H9 (cell line): ENCODE data around the gene FUT6. TPM values are rescaled to one million over a fixed set of nuclear protein-coding genes. Genes with fewer than 3 reads are reported as not detected.

ENCODE experiments used
- DNase-seq: peaks from one replicate; pipeline ENCODE4 v3.0.0-alpha.2; 2017
- H2AFZ ChIP-seq: one replicate; pipeline ENCODE4 v1.6.1; 2013; ENCODE audit warnings: mild to moderate bottlenecking, low read length, control low read depth, moderate library complexity
- H2AK5ac ChIP-seq: 2 replicates; pipeline ENCODE4 v1.6.1; 2013; ENCODE audit warnings: low read length, control low read depth, mixed read lengths; ENCODE audit not compliant: insufficient read length
- H2BK120ac ChIP-seq: one replicate; pipeline ENCODE4 v1.6.1; 2013; ENCODE audit warnings: low read depth, mild to moderate bottlenecking, low read length, control low read depth, inconsistent platforms; ENCODE audit not compliant: poor library complexity, severe bottlenecking
- H2BK12ac ChIP-seq: 2 replicates; pipeline ENCODE4 v1.6.1; 2013; ENCODE audit warnings: low read length, control low read depth, mixed read lengths, low read depth; ENCODE audit not compliant: insufficient read length
- H2BK15ac ChIP-seq: 2 replicates; pipeline ENCODE4 v1.6.1; 2013; ENCODE audit warnings: low read depth, low read length, control low read depth
- H2BK20ac ChIP-seq: one replicate; pipeline ENCODE4 v1.6.1; 2013; ENCODE audit warnings: low read depth, mild to moderate bottlenecking, low read length, control low read depth, inconsistent platforms; ENCODE audit not compliant: poor library complexity, severe bottlenecking
- H2BK5ac ChIP-seq: 2 replicates; pipeline ENCODE4 v1.6.1; 2013; ENCODE audit warnings: low read length, control low read depth, mixed read lengths; ENCODE audit not compliant: insufficient read length
- H3K14ac ChIP-seq: 2 replicates; pipeline ENCODE4 v1.6.1; 2013; ENCODE audit warnings: low read length, control low read depth; ENCODE audit not compliant: insufficient read depth
- H3K18ac ChIP-seq: 2 replicates; pipeline ENCODE4 v1.6.1; 2013; ENCODE audit warnings: low read depth, mild to moderate bottlenecking, mixed read lengths, low read length, control low read depth; ENCODE audit not compliant: insufficient read length
- H3K23ac ChIP-seq: 2 replicates; pipeline ENCODE4 v1.6.1; 2013; ENCODE audit warnings: low read length, control low read depth, mixed read lengths, low read depth; ENCODE audit not compliant: insufficient read length
- H3K23me2 ChIP-seq: 2 replicates; pipeline ENCODE4 v1.6.1; 2013; ENCODE audit warnings: low read depth, mild to moderate bottlenecking, mixed read lengths, low read length, control low read depth; ENCODE audit not compliant: insufficient read length, poor library complexity, severe bottlenecking
- H3K27ac ChIP-seq: 2 replicates; pipeline ENCODE4 v1.5.1; 2013; ENCODE audit warnings: low read length, control low read depth, mixed read lengths, low read depth; ENCODE audit not compliant: insufficient read length
- H3K27me3 ChIP-seq: 2 replicates; pipeline ENCODE4 v1.6.1; 2013; ENCODE audit warnings: low read length, control low read depth, inconsistent platforms; ENCODE audit not compliant: insufficient read depth
- H3K4ac ChIP-seq: 2 replicates; pipeline ENCODE4 v1.6.1; 2013; ENCODE audit warnings: low read depth, mild to moderate bottlenecking, control low read depth, inconsistent platforms, low read length, moderate library complexity
- H3K4me1 ChIP-seq: 2 replicates; pipeline ENCODE4 v1.6.1; 2013; ENCODE audit warnings: low read length, control low read depth, inconsistent platforms; ENCODE audit not compliant: insufficient read depth
- H3K4me2 ChIP-seq: 2 replicates; pipeline ENCODE4 v1.6.1; 2013; ENCODE audit warnings: low read length, control low read depth, mixed read lengths; ENCODE audit not compliant: insufficient read length, insufficient read depth
- H3K56ac ChIP-seq: 2 replicates; pipeline ENCODE4 v1.6.1; 2013; ENCODE audit warnings: low read depth, mild to moderate bottlenecking, mixed read lengths, low read length, control low read depth; ENCODE audit not compliant: insufficient read length
- H3K79me1 ChIP-seq: 2 replicates; pipeline ENCODE4 v1.6.1; 2013; ENCODE audit warnings: low read depth, mild to moderate bottlenecking, moderate library complexity, low read length, control low read depth, inconsistent platforms; ENCODE audit not compliant: insufficient read depth, poor library complexity, severe bottlenecking
- H3K79me2 ChIP-seq: 2 replicates; pipeline ENCODE4 v1.6.1; 2013; ENCODE audit warnings: low read length, control low read depth, inconsistent platforms; ENCODE audit not compliant: insufficient read depth
- H3K9ac ChIP-seq: 2 replicates; pipeline ENCODE4 v1.6.1; 2013; ENCODE audit warnings: low read length, control low read depth, mixed read lengths; ENCODE audit not compliant: insufficient read length; ENCODE audit errors: extremely low read depth
- H3K9me3 ChIP-seq: one replicate; pipeline ENCODE4 v1.6.1; 2013; ENCODE audit warnings: low read depth, low read length, inconsistent platforms; ENCODE audit not compliant: control insufficient read depth
- H3T11ph ChIP-seq: one replicate; pipeline ENCODE4 v1.6.1; 2013; ENCODE audit warnings: mild to moderate bottlenecking, low read length, control low read depth, inconsistent platforms
- H4K20me1 ChIP-seq: one replicate; pipeline ENCODE4 v1.6.1; 2013; ENCODE audit not compliant: control insufficient read depth, insufficient read length, insufficient read depth
- H4K5ac ChIP-seq: 2 replicates; pipeline ENCODE4 v1.6.1; 2013; ENCODE audit warnings: low read depth, mild to moderate bottlenecking, mixed read lengths, low read length, control low read depth; ENCODE audit not compliant: insufficient read length
- H4K8ac ChIP-seq: replicated peaks from 2 replicates; pipeline ENCODE4 v1.6.1; 2013; ENCODE audit warnings: low read length, control low read depth, mixed read lengths, low read depth; ENCODE audit not compliant: insufficient read length
- H4K91ac ChIP-seq: 2 replicates; pipeline ENCODE4 v1.6.1; 2013; ENCODE audit warnings: low read depth, mild to moderate bottlenecking, moderate library complexity, mixed read lengths, low read length, control low read depth; ENCODE audit not compliant: insufficient read length
- H3K27ac Mint-ChIP-seq, 3 experiments: 2 replicates in 2 of 3; 3 replicates in 1 of 3; pipeline ENCODE4 v1.8.0; 2020 to 2021; ENCODE audit warnings: mixed read lengths in 3 of 3, mild to moderate bottlenecking in 1 of 3, moderate library complexity in 1 of 3
- H3K27me3 Mint-ChIP-seq: 2 replicates; pipeline ENCODE4 v1.8.0; 2021; ENCODE audit warnings: low read depth, mild to moderate bottlenecking, moderate library complexity, mixed read lengths
- H3K36me3 Mint-ChIP-seq, 3 experiments: 2 replicates in 2 of 3; 3 replicates in 1 of 3; pipeline ENCODE4 v1.8.0; 2020 to 2021; ENCODE audit warnings: low read depth in 3 of 3, mixed read lengths in 3 of 3; ENCODE audit not compliant: insufficient read depth in 1 of 3
- H3K4me1 Mint-ChIP-seq, 2 experiments: 2 replicates each; pipeline ENCODE4 v1.8.0; 2020; ENCODE audit warnings: mixed read lengths in 2 of 2
- H3K4me3 Mint-ChIP-seq, 2 experiments: 2 replicates in 1 of 2; 3 replicates in 1 of 2; pipeline ENCODE4 v1.8.0; 2020 to 2021; ENCODE audit warnings: mild to moderate bottlenecking in 2 of 2, mixed read lengths in 2 of 2, moderate library complexity in 1 of 2
- H3K9me3 Mint-ChIP-seq, 2 experiments: 2 replicates in 1 of 2; 3 replicates in 1 of 2; pipeline ENCODE4 v1.8.0; 2020; ENCODE audit warnings: mild to moderate bottlenecking in 2 of 2, mixed read lengths in 2 of 2, moderate library complexity in 1 of 2
- CTCF ChIP-seq: fragments of 200-600 bp; sonication (generic); conservative IDR thresholded peaks from 3 replicates; pipeline ENCODE4 v1.8.0; 2021; ENCODE audit warnings: antibody characterized with exemption, mild to moderate bottlenecking
- WGBS: extraction: QIAGEN DNeasy Blood & Tissue Kit; methylation state at CpG from one replicate; pipeline ENCODE4 v1.1.7; 2013; ENCODE audit warnings: missing lambda C conversion rate, low lambda C conversion rate, mixed read lengths; ENCODE audit not compliant: insufficient read length; ENCODE audit errors: extremely low coverage; 5-methylcytosine and 5-hydroxymethylcytosine counted together
- total RNA-seq: library from RNA; stranded (reverse); gene quantifications from 2 replicates; pipeline ENCODE4 v1.2.1, GENCODE V29; 2021

Gene FUT6
- total RNA-seq, 1 experiment from 2014 or later = 0.13 TPM

GRCh38 chr19:5814852-5815246 is 24.7 kb downstream of the FUT6 start:
- H3K27ac Mint-ChIP-seq = peak overlapping the region in 1 of 3 experiments; percentile 15; a peak in 1 of 7 replicates
- H2BK120ac ChIP-seq = no peak overlapping the region
- no peak for TF ChIP-seq CTCF
- no peak overlapping the region for H2AFZ ChIP-seq
- H2BK15ac ChIP-seq = no peak overlapping the region
- H2BK5ac ChIP-seq = no peak overlapping the region
- H3K27ac ChIP-seq = no peak overlapping the region
- peaks cover 25% of the 10 kb centered on the region for H3K27me3 Mint-ChIP-seq
- H4K8ac ChIP-seq = no peak overlapping the region
- no peak overlapping the region for H3K4me3 Mint-ChIP-seq
- no peak overlapping the region for H3K23ac ChIP-seq
- no peaks in the 10 kb centered on the region for H3K79me2 ChIP-seq
- H2AK5ac ChIP-seq = no peak overlapping the region
- no peak overlapping the region for H3K4ac ChIP-seq
- no peak overlapping the region for H3K56ac ChIP-seq
- no peak overlapping the region for H4K5ac ChIP-seq
- H2BK20ac ChIP-seq = no peak overlapping the region
- H3K36me3 Mint-ChIP-seq = no peaks in the 10 kb centered on the region
- H3K27me3 ChIP-seq = no peaks in the 10 kb centered on the region
- WGBS = no CpG with 5 or more reads among the region's 11 CpGs
- H3K18ac ChIP-seq = no peak overlapping the region
- H3K9me3 ChIP-seq = no peaks in the 10 kb centered on the region
- H4K91ac ChIP-seq = no peak overlapping the region
- no peaks in the 10 kb centered on the region for H3K4me1 Mint-ChIP-seq
- H2BK12ac ChIP-seq = no peak overlapping the region
- no peak overlapping the region for H3T11ph ChIP-seq
- no peak overlapping the region for H3K4me2 ChIP-seq
- no peak for DNase-seq
- H3K9me3 Mint-ChIP-seq = no peaks in the 10 kb centered on the region
- H3K23me2 ChIP-seq = no peaks in the 10 kb centered on the region
- H3K14ac ChIP-seq = no peak overlapping the region; the same call in 1 of the 2 replicates
- H3K4me1 ChIP-seq = no peaks in the 10 kb centered on the region
- no peaks in the 10 kb centered on the region for H4K20me1 ChIP-seq
- H3K9ac ChIP-seq = no peak overlapping the region
- H3K79me1 ChIP-seq = no peaks in the 10 kb centered on the region
